Stimulated activated CD8-positive, alpha-beta memory T cell treated with anti-CD3 and anti-CD28 coated beads, Interleukin-4, amount 100 ng/mL, for 48 hours (primary cell): ENCODE data around the gene FOXL2NB.

Source experiments
- DNase-seq: peaks from one replicate; pipeline ENCODE4 v3.0.0-alpha.2; 2020

The FOXL2NB gene

GRCh38 chr3:138945709-138946662 is 1.0 kb upstream of the FOXL2NB start:
- peak; percentile 45 for DNase-seq

DNA sequence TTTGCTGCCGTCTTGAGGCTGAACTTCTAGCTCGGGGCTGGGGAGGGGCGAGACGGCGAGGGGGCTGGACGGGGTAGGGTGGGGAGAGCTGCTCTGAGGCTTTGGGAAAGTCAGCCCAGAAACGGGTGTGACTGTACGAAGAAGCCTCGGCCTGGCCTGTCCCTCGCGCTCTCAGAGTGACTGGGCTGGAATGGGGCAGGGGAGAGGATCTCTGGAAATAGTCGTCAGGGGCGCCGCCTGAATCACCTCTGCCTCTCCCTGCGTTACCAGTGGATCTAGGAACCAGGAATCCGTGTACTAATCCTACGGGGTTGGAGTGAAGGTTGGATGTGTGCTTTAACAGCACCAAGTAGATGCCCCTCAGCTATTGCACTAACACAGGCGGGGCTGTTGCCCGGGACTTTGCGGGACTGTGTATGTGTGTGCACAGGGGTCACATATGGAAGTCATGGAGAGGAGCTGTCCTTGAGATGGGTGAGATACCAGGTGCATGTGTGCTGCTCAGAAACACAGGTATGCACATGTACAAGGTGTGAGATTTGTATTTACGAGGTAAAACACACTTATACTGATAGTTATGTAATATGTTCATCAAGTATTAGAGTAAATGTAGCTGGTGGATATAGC is 591 bp downstream of the FOXL2NB start:
- no peak for DNase-seq

GRCh38 chr3:138948371-138949001 is 1.5 kb downstream of the FOXL2NB start:
- no peak for DNase-seq

DNA sequence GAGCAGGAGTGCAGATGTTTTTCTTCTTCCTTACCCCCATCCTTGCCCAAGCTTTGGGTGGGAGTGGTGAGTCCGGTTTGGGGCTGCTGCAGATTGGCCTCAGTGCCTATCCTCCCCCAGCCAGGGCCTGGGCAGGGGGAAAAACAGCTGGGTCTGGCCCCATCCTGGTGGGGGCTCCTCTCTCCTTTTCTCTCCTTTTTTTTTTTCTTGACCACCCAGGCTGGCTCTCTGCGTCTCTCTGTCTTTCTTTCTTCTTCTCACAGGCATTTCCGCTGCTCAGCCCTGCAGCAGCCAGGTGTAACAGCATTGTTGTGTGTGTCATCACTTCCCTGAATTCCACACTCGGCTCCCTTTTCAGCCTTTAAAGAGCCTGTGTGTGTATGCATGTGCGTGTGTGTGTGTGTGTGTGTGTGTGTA is 2.0 kb downstream of the FOXL2NB start:
- no peak for DNase-seq

DNA sequence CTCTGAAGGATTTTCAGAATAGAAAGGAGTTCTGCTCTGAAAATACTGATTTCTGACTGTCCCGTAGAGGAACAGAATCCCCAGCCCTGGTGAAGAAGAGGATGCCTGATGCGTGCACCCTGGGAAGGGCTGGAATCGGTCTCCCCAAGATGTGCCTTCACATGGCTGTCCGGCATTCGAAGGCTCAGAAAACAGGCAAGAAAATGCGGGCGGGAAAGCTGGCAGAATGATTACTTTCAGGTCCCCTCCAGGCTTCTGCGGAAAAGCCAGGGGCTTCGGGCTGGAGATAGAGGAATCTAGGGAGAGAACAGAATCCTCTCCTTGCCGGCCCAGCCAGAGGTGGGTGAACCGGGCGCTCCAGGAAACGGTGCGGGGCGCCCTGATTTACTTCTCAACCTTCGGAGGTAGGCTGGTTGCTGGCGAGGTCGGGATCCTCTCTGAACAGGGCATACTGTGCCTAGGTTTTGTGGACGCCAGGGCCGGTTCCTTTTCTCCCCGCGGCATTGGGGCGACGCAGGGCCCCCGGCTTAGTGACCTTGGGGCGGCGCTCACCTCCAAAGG is 2.5 kb downstream of the FOXL2NB start:
- no peak for DNase-seq

GRCh38 chr3:138950006-138950644 is 3.1 kb downstream of the FOXL2NB start:
- DNase-seq, result peak; percentile 50

GRCh38 chr3:138950701-138951100 is 3.7 kb downstream of the FOXL2NB start:
- no peak for DNase-seq

GRCh38 chr3:138960417-138960852 is 13.4 kb downstream of the FOXL2NB start:
- DNase-seq, result no peak

DNA sequence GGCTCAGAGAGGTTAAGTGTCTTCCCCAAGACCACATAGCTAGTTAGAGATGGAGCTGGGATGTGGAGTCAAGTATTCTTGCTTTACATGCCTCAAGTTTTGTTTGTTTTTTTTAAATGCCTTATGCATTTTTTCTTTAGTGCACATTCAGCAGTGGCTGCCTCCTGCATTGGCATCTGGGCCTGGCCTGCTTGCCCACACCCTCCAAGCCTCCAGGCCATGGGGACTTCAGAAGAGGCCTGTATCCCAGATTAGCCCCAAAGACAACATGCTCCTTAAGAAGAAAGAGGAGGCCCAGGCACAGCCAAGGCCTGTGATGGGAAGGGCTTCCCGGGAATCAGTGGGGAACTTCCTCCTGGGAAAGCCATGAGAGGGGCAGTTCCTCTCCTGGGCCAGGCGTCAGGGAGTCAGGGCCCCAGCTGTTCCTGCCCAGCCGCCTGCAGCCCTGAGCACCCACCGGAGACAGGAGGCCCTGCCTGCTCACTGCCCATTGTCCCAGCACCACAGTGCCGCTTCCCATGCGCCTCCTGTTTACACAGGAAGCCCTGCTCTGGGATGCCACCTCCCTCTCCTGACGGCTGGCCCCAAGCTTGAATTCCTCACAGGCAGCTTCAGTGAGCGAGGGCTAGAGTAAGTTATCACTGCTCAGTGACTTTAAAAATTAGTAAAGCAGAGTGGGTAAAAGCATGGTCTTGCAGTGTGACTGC is 16.0 kb downstream of the FOXL2NB start:
- DNase-seq, result no peak

DNA sequence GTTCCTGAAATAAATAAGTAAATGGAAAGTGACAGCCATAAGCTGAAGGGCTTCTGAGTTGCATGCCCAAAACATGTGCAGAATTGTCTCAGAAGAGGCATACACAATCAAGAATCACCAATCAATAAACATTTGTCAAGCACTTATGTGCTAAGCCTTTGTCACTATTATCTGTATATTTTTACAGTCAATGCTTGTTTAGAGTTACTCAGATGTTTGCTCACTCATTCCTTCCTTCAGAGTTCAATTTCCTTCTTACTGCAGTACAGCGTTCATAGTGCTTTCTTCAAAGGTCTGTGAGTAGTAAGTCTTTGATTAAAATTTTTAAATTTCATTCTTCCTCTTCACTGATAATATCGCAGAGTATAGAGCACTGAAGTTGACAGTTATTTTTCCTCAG is 17.2 kb downstream of the FOXL2NB start:
- DNase-seq, result no peak

GRCh38 chr3:138964923-138965322 is 17.9 kb downstream of the FOXL2NB start:
- DNase-seq, result no peak

DNA sequence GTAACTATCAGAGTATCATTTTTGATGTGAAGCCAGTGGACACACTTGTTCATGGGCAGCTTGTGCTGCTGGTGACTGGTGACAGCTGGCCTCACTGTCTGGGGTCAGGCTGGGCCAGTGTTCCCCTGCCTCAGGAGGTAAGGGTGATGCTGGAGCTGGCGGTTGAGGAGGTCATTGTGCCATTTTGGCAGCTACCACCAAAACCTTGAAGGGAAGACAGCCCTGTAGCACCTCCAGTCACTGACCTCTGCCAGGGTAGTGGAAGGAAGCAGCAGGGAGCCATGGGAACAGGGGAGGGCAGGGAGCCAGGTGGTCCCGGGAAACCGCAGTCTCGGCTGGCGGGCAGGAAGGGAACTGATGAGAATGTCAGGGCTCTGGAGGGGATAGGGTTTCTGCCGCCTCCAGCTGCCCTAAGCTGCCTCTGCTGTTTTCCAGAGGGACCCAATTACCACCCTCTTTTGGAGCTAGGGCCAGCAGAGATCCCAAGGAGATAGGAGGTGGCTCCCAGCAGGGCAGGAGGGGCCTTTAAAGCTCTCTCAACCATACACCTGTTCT is 24.8 kb downstream of the FOXL2NB start:
- no peak for DNase-seq

DNA sequence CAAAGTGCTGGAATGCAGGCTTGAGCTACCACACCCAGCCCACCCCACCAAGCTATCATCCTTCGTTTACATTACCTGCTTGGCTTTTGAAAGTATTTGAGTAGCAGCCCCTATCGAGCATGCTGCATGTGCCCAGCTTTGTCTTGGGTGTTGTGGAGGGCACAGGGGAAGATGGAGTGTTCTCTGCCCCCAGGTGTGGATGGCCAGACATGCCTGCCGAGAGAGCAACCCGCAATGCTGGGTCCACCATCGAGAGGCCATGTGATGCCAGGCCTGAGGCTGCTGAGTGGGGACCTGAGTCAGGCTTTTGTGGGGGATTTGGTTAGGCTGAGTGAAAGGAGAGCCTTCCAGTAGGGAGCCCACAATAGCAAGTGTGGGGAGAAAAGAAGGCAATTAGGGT is 25.9 kb downstream of the FOXL2NB start:
- DNase-seq, result no peak

- DNase-seq, result no peak
Observed at GRCh38 chr3:138974462-138974861, 27.4 kb downstream of the FOXL2NB start.

GRCh38 chr3:138975351-138975750 is 28.3 kb downstream of the FOXL2NB start:
- DNase-seq, result no peak

GRCh38 chr3:138976047-138976446 is 29.0 kb downstream of the FOXL2NB start:
- DNase-seq, result no peak

DNA sequence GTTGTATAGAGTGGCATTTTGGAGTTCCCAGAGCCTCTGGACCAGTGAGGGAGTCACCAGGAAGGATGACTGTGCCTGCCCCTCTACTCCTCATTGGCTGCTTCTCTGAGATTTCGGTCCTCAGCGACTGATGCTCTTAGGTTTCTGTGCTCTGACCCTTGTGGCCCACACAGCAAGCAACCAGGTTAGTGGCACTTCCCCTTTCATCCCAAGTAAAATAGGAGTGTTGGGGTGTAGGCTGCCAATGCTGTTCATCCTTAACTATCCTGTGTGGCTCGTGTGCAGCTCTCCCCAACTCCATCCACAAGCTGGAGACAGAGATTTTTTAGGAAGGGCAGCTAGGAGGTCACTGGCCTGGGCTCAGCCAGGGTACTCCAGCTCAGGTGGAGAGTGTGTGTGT is 37.8 kb downstream of the FOXL2NB start:
- no peak for DNase-seq

- DNase-seq, result no peak
Observed at GRCh38 chr3:138985932-138986331, 38.9 kb downstream of the FOXL2NB start.

- no peak for DNase-seq
Observed at GRCh38 chr3:138987181-138987580, 40.2 kb downstream of the FOXL2NB start.

GRCh38 chr3:138995706-138996105 is 48.7 kb downstream of the FOXL2NB start:
- no peak for DNase-seq
